B cell (primary cell): ENCODE measurements around the gene PRORP. TPM values are rescaled to one million over a fixed set of nuclear protein-coding genes. Genes with fewer than 3 reads are reported as not detected.

Experiments
- ATAC-seq: fragments of 200-7000 bp; cut with Tn5 transposase; one replicate; pipeline ENCODE4 v1.10.0; 2021; ENCODE audit warnings: low read depth, mild to moderate bottlenecking, moderate number of reproducible peaks, moderate library complexity
- CTCF ChIA-PET: fragments of 350-600 bp; sonication (Branson Sonifier 250); formaldehyde crosslinking; loops from one replicate; lab custom pipeline; 2021; ENCODE audit warnings: antibody characterized with exemption, inconsistent platforms; lab: Charles Lee
- POLR2A ChIA-PET: fragments of 350-600 bp; sonication (Branson Sonifier 250); formaldehyde crosslinking; loops from one replicate; lab custom pipeline; 2021; ENCODE audit warnings: antibody characterized with exemption; lab: Charles Lee
- DNase-seq: peaks from one replicate; pipeline ENCODE4 v3.0.0; 2013
- H2AFZ ChIP-seq: 2 replicates; pipeline ENCODE4 v1.6.1; 2012; ENCODE audit warnings: mild to moderate bottlenecking, low read depth, low read length; ENCODE audit not compliant: insufficient read depth, poor library complexity, severe bottlenecking
- H3K27ac ChIP-seq, 2 donors: 1 replicate in 1 of 2; 2 replicates in 1 of 2; pipeline ENCODE4 v1.5.1; 2012 to 2013; ENCODE audit warnings: low read length in 2 of 2, mild to moderate bottlenecking in 2 of 2, moderate library complexity in 1 of 2
- H3K27me3 ChIP-seq, 4 experiments: fragments of 200-600 bp in 1 of 4; sonication (generic) in 1 of 4; replicated peaks in 1 of 4; 1 replicate in 2 of 4; 2 replicates in 2 of 4; pipeline versions ENCODE4 v1.6.1 to v1.7.0; 2013 to 2016; ENCODE audit warnings: low read length in 3 of 4, mild to moderate bottlenecking in 2 of 4, mixed read lengths in 1 of 4, moderate library complexity in 1 of 4; ENCODE audit not compliant: insufficient read depth in 4 of 4, control insufficient read depth in 3 of 4; ENCODE audit errors: control extremely low read depth in 1 of 4
- H3K36me3 ChIP-seq, 2 experiments: replicated peaks in 1 of 2; 1 replicate in 1 of 2; 2 replicates in 1 of 2; pipeline versions ENCODE4 v1.6.1 to v1.7.1; 2013; ENCODE audit warnings: low read length in 1 of 2; ENCODE audit not compliant: insufficient read depth in 2 of 2, control insufficient read depth in 1 of 2; ENCODE audit errors: control extremely low read depth in 1 of 2, extremely low read depth in 1 of 2
- H3K4me1 ChIP-seq, 2 donors: fragments of 200-600 bp in 1 of 2; sonication (generic) in 1 of 2; 1 replicate in 1 of 2; 2 replicates in 1 of 2; pipeline versions ENCODE4 v1.5.1 to v1.6.1; 2013 to 2017; ENCODE audit warnings: low read length in 2 of 2; ENCODE audit not compliant: control insufficient read depth in 2 of 2, insufficient read depth in 2 of 2
- H3K4me2 ChIP-seq: replicated peaks from 2 replicates; pipeline ENCODE3; 2012; ENCODE audit warnings: mild to moderate bottlenecking, low read depth, low read length; ENCODE audit not compliant: poor library complexity, severe bottlenecking
- H3K4me3 ChIP-seq, 5 experiments: fragments of 200-600 bp in 1 of 5; sonication (generic) in 1 of 5; 1 replicate in 3 of 5; 2 replicates in 2 of 5; pipeline versions ENCODE4 v1.5.1 to v1.7.0; 2011 to 2016; ENCODE audit warnings: low read length in 4 of 5, mild to moderate bottlenecking in 4 of 5, low read depth in 2 of 5, control low read depth in 1 of 5, moderate library complexity in 1 of 5; ENCODE audit not compliant: insufficient read depth in 1 of 5; ENCODE audit errors: control extremely low read depth in 1 of 5, extremely low read depth in 1 of 5
- H3K79me2 ChIP-seq: fragments of 200-600 bp; sonication (generic); one replicate; pipeline ENCODE4 v1.6.0; 2016; ENCODE audit warnings: low read length; ENCODE audit not compliant: control insufficient read depth, insufficient read depth
- H3K9ac ChIP-seq: fragments of 200-600 bp; sonication (generic); 2 replicates; pipeline ENCODE4 v1.6.1; 2017; ENCODE audit warnings: mild to moderate bottlenecking, low read length, moderate library complexity
- H3K9me3 ChIP-seq, 3 donors: one replicate each; pipeline versions ENCODE4 v1.6.1 to v1.7.1; 2013; ENCODE audit warnings: low read length in 2 of 3; ENCODE audit not compliant: control insufficient read depth in 2 of 3, insufficient read depth in 1 of 3; ENCODE audit errors: control extremely low read depth in 1 of 3
- H4K20me1 ChIP-seq: 2 replicates; pipeline ENCODE4 v1.6.0; 2012; ENCODE audit warnings: mild to moderate bottlenecking, low read length; ENCODE audit not compliant: insufficient read depth, control insufficient read depth, poor library complexity, severe bottlenecking
- H3K27ac Mint-ChIP-seq: one replicate; pipeline ENCODE4 v1.8.0; 2021; ENCODE audit warnings: mixed read lengths
- H3K27me3 Mint-ChIP-seq: one replicate; pipeline ENCODE4 v1.8.0; 2021; ENCODE audit warnings: mixed read lengths
- H3K4me1 Mint-ChIP-seq: one replicate; pipeline ENCODE4 v1.8.0; 2021; ENCODE audit warnings: mixed read lengths
- H3K4me3 Mint-ChIP-seq: one replicate; pipeline ENCODE4 v1.8.0; 2021; ENCODE audit warnings: mixed read lengths
- H3K9me3 Mint-ChIP-seq: one replicate; pipeline ENCODE4 v1.8.0; 2022; ENCODE audit warnings: mixed read lengths; ENCODE audit not compliant: insufficient read depth
- CTCF ChIP-seq: fragments of 200-600 bp; IDR thresholded peaks from one replicate; pipeline ENCODE4 v1.8.0; 2022; ENCODE audit warnings: antibody characterized with exemption, mild to moderate bottlenecking
- EZH2 ChIP-seq: IDR thresholded peaks from 2 replicates; pipeline ENCODE4 v1.6.1; 2012; ENCODE audit warnings: borderline replicate concordance, low read depth, mild to moderate bottlenecking, moderate library complexity, low read length; ENCODE audit not compliant: insufficient read depth, poor library complexity, severe bottlenecking
- WGBS: methylation state at CpG from one replicate; pipeline ENCODE4 v1.1.5; 2013; ENCODE audit warnings: missing lambda C conversion rate; ENCODE audit not compliant: insufficient coverage; 5-methylcytosine and 5-hydroxymethylcytosine counted together
- intact Hi-C: fragments of 100-400 bp; cut with micrococcal nuclease; formaldehyde crosslinking; loops from one replicate; pipeline ENCODE4 v1.10.0; 2022
- polyA plus RNA-seq: library from polyadenylated mRNA; depleted of rRNA; stranded (reverse); fragments of >200 nt; gene quantifications from 2 replicates; pipeline ENCODE4 v1.2.3, GENCODE V29; 2012
- total RNA-seq, 2 donors: library from RNA; stranded (reverse); fragments of 120-200 nt in 1 of 2; gene quantifications; 1 replicate in 1 of 2; 2 replicates in 1 of 2; pipeline versions ENCODE4 v1.2.3 to v1.2.4, GENCODE V29; 2013 to 2022

Gene PRORP
- total and polyA plus RNA-seq, 2 donors (not counting 1 experiment from before 2014, with no cell fraction given): 15.0 to 16.4 TPM

- no peaks in the 10 kb centered on the region for H4K20me1 ChIP-seq
- ATAC-seq: no peak
- no peaks in the 10 kb centered on the region for H3K27me3 ChIP-seq
- no peak overlapping the region for H3K27ac ChIP-seq
- H3K9me3 Mint-ChIP-seq: no peaks in the 10 kb centered on the region
- DNase-seq: no peak
- no peak overlapping the region for H3K4me2 ChIP-seq
- H3K4me1 ChIP-seq: peaks cover 5 to 9% of the 10 kb centered on the region in 2 donors
- H3K9me3 ChIP-seq: no peaks in the 10 kb centered on the region
- H3K9ac ChIP-seq: no peak overlapping the region
- no peak overlapping the region for H3K4me3 Mint-ChIP-seq
- peaks cover 32% of the 10 kb centered on the region for H3K4me1 Mint-ChIP-seq
- H3K27me3 Mint-ChIP-seq: no peaks in the 10 kb centered on the region
- intact Hi-C loops: no loop called here
- ChIA-PET POLR2A (no interaction called here), CTCF (interaction anchor here (0.8 to 1.7 kb wide), 2 partner anchors 14 to 253 kb away, joined by 3 to 4 read pairs; no protein-coding TSS in a partner anchor)
- no peak overlapping the region for H3K4me3 ChIP-seq
- H2AFZ ChIP-seq: no peak overlapping the region
- TF ChIP-seq CTCF (no peak), EZH2 (no peak)
- no peak overlapping the region for H3K27ac Mint-ChIP-seq
- H3K79me2 ChIP-seq: no peaks in the 10 kb centered on the region
- WGBS: no CpG with 5 or more reads among the region's 2 CpGs
- peaks cover 4 to 12% of the 10 kb centered on the region in 2 experiments for H3K36me3 ChIP-seq
Measured at GRCh38 chr14:35158491-35158890, 36.1 kb downstream of the PRORP start.

- H3K9me3 Mint-ChIP-seq: no peaks in the 10 kb centered on the region
- 98% methylated on average over 8 of the region's 8 CpGs for WGBS
Measured at GRCh38 chr14:35158951-35159653, 36.8 kb downstream of the PRORP start.

More at GRCh38 chr14:35158951-35159653, 36.8 kb downstream of the PRORP start:
- no peak overlapping the region for H3K4me3 ChIP-seq
- Mint-ChIP-seq H3K4me1 (peaks cover 30% of the 10 kb centered on the region), H3K4me3 (no peak overlapping the region), H3K27me3 (no peaks in the 10 kb centered on the region), H3K27ac (no peak overlapping the region)
- no peaks in the 10 kb centered on the region for H3K79me2 ChIP-seq
- H3K4me1 ChIP-seq: peaks cover 5 to 9% of the 10 kb centered on the region in 2 donors
- POLR2A ChIA-PET: no interaction called here
- H3K36me3 ChIP-seq: peaks cover 4 to 13% of the 10 kb centered on the region in 2 experiments
- no peak for ATAC-seq
- no peak overlapping the region for H3K9ac ChIP-seq
- TF ChIP-seq CTCF (no peak), EZH2 (no peak)
- no peak overlapping the region for H3K27ac ChIP-seq
- H4K20me1 ChIP-seq: no peaks in the 10 kb centered on the region
- DNase-seq: no peak
- H2AFZ ChIP-seq: no peak overlapping the region
- H3K9me3 ChIP-seq: no peaks in the 10 kb centered on the region
- H3K27me3 ChIP-seq: no peaks in the 10 kb centered on the region
- CTCF ChIA-PET: interaction anchor here (1.0 to 2.0 kb wide), 3 partner anchors 15 to 251 kb away, joined by 4 to 10 read pairs (median 4); no protein-coding TSS in a partner anchor
- intact Hi-C loops: no loop called here
- H3K4me2 ChIP-seq: no peak overlapping the region
